NB4 (cell line): Measurements from ENCODE around the gene AKT1.

Source experiments
- MAX ChIP-seq: IDR thresholded peaks from 2 replicates; pipeline ENCODE4 v1.6.1; 2011; ENCODE audit warnings: low read depth, low read length
- MYC ChIP-seq: IDR thresholded peaks from 2 replicates; pipeline ENCODE4 v1.6.1; 2011; ENCODE audit warnings: low read depth, low read length
- TF ChIP-seq, protein P1 (sequence below): IDR thresholded peaks from one replicate; pipeline ENCODE4 v1.5.1; 2012; ENCODE audit warnings: low read depth, low read length

- no peak for TF ChIP-seq MYC
- TF ChIP-seq, protein P1, sequence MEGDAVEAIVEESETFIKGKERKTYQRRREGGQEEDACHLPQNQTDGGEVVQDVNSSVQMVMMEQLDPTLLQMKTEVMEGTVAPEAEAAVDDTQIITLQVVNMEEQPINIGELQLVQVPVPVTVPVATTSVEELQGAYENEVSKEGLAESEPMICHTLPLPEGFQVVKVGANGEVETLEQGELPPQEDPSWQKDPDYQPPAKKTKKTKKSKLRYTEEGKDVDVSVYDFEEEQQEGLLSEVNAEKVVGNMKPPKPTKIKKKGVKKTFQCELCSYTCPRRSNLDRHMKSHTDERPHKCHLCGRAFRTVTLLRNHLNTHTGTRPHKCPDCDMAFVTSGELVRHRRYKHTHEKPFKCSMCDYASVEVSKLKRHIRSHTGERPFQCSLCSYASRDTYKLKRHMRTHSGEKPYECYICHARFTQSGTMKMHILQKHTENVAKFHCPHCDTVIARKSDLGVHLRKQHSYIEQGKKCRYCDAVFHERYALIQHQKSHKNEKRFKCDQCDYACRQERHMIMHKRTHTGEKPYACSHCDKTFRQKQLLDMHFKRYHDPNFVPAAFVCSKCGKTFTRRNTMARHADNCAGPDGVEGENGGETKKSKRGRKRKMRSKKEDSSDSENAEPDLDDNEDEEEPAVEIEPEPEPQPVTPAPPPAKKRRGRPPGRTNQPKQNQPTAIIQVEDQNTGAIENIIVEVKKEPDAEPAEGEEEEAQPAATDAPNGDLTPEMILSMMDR = no peak
- TF ChIP-seq MAX = no peak
These were observed 6.2 kb upstream of the AKT1 start for GRCh38 chr14:104801520-104802393.
